GM19099 (cell line): ENCODE data around the gene CTNNA2.

Experiments
- POLR2A ChIP-seq: IDR thresholded peaks from 3 replicates; pipeline ENCODE4 v1.6.1; 2011; ENCODE audit warnings: low read depth; ENCODE audit not compliant: insufficient read length; ENCODE audit errors: extremely low read depth

Gene CTNNA2

GRCh38 chr2:80086831-80087230 is 574.0 kb downstream of the CTNNA2 start:
- TF ChIP-seq POLR2A, result no peak

DNA sequence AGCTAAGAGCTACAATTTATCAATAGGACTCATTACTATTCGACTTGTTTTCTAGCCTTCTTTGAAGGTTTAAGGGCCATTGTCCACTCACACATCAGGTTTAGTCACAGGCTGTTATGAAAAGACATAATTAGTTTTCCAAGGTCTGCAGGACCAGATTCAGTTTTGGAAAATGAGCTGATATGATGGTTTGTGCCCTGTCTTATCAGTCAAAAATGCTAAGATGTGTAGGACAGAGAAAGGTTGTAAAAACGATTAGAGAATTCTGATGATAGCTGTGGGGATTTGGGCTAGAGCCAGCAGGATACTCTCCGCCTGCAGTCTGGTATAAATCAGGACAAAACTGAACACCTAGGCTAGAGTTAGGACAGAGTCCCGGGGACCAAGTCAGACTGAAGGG is 578.4 kb downstream of the CTNNA2 start:
- TF ChIP-seq POLR2A, result no peak

- TF ChIP-seq POLR2A, result no peak
These were observed 579.6 kb downstream of the CTNNA2 start for GRCh38 chr2:80092474-80092873.

GRCh38 chr2:80102026-80102425 is 589.2 kb downstream of the CTNNA2 start:
- no peak for TF ChIP-seq POLR2A

GRCh38 chr2:80105015-80105640 is 592.3 kb downstream of the CTNNA2 start:
- TF ChIP-seq POLR2A, result no peak

DNA sequence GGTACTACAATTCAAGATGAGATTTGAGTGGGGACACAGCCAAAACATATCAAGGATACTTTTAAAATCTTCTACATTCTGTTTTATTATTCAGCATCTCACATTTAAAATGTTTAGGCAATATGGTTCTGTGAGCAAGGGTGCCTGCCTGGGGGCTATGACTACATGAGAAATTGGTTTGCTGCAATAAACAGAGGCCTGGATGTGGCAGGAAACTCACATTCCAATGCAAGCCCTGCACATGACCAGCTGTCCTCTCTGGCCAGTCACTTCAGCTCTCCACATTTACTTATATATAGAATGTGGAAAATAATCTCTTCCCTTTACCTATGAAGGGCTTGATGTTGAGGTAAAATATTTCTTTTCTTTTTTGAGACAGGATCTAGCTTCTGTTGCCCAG is 598.3 kb downstream of the CTNNA2 start:
- TF ChIP-seq POLR2A, result no peak

- no peak for TF ChIP-seq POLR2A
These were observed 599.9 kb downstream of the CTNNA2 start for GRCh38 chr2:80112790-80113189.

GRCh38 chr2:80113399-80113798 is 600.5 kb downstream of the CTNNA2 start:
- no peak for TF ChIP-seq POLR2A

GRCh38 chr2:80114812-80115211 is 602.0 kb downstream of the CTNNA2 start:
- TF ChIP-seq POLR2A, result no peak

DNA sequence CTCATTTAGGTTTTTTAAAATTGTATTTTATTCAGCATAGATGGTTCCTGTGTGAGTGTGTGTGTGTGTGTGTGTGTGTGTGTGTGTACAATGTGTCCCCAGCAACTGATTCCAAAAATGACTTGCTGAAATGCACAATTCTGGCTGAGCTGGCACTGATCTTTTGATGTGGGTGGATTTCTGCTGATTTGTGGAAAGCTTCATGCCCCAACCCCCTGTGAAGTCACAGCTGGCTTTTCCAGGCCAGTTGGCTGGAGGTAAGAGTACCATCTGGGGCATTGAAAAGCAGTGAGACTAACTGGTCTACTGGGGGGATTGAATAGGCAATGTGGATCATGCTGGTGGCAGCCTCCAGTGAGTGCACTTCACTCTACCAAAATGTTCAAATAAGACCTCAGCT is 604.5 kb downstream of the CTNNA2 start:
- no peak for TF ChIP-seq POLR2A

DNA sequence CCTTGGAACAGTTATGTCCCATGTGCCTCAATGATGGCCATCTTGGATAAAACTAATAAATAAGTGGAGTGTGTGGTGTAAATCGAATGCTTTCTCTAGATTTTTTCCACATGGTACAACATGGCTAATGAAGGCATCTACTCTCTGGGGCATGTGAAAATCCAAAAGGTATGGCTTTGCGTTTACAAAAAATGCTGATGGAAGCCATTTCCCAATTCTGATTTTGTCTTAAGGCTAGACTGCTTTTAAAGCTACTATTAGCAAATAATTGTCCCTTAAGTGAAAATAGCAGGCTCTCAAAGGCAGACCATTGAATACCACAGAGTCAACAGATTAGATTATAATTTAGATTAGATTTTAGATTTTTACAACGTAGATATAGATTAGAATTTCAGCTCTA is 608.0 kb downstream of the CTNNA2 start:
- no peak for TF ChIP-seq POLR2A

DNA sequence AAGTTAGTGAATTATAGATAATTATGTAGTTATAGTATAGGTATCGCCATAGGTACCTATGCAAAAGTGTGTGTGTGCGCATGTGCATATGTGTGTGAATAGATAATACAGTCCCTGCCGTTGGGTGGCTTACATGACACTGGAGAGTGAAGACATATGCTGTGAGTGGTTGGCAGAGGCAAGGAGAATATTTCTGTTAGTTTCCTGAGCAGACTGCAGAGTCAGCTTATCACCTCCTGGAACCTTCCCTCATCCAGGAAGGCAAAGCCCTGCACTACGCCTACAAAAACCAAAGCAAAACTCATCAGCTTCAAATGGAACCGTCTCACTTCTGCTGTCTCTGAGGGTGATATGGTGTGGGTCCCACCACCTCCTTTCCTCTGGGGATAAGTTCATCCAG is 609.8 kb downstream of the CTNNA2 start:
- TF ChIP-seq POLR2A, result no peak

GRCh38 chr2:80126596-80127189 is 613.8 kb downstream of the CTNNA2 start:
- no peak for TF ChIP-seq POLR2A

DNA sequence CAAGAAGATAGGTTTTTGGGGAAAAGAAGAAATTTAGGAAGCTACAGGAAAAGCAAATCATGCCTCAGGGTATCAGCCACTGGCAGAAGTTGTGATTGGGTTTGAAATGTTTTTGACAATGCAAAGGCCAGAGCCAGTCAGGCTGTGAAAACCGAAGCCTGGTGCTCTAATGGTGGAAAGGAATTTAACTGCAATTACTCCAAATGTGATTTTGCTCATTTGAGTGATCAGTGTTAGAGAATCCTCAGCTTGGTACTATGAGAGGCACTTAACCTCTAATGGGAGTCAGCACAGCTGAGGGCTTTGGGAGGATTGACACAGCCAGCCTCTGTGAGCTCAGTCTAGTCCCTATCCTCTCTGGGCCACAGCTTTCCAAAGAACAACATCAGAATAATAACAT is 615.2 kb downstream of the CTNNA2 start:
- TF ChIP-seq POLR2A, result no peak

- TF ChIP-seq POLR2A, result no peak
These were observed 619.4 kb downstream of the CTNNA2 start for GRCh38 chr2:80132281-80132680.

DNA sequence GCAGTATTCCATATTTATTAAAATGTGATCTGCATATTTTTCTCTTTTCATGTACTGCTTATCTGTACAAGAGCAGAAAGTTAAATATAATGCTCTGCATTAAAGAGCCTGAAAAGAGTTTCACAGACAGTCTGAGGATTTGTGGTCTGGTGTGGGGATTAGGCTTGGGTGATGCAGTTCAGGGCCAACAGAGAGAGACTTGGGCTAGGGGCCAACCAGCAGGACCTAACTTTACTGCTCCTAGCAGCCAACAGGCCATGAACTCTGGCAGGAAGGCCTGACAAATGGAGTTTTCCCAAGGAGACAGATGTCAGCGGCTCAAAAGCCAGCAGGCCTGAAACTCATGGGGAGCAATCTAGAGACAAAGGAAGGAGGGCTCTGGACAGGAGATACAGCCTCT is 622.1 kb downstream of the CTNNA2 start:
- TF ChIP-seq POLR2A, result no peak

- no peak for TF ChIP-seq POLR2A
These were observed 623.5 kb downstream of the CTNNA2 start for GRCh38 chr2:80136338-80136737.
